Chondrocyte (in vitro differentiated cells): ENCODE results near the gene OGFRL1. TPM values are rescaled to one million over a fixed set of nuclear protein-coding genes. Genes with fewer than 3 reads are reported as not detected.
A peak's percentile ranks its signal among the peaks of the same experiment; 100 is the strongest.

Experiments
- DNase-seq: peaks from one replicate; pipeline ENCODE4 v3.0.0; 2021; ENCODE audit warnings: mixed read lengths, low spot score
- H3K27ac Mint-ChIP-seq: one replicate; pipeline ENCODE4 v1.8.0; 2021; ENCODE audit warnings: mild to moderate bottlenecking, moderate library complexity, mixed read lengths; ENCODE audit not compliant: unreplicated experiment
- H3K27me3 Mint-ChIP-seq: 2 replicates; pipeline ENCODE4 v1.8.0; 2021; ENCODE audit warnings: low read depth, mixed read lengths
- H3K36me3 Mint-ChIP-seq: 2 replicates; pipeline ENCODE4 v1.8.0; 2021; ENCODE audit warnings: low read depth, mixed read lengths
- H3K4me1 Mint-ChIP-seq: 2 replicates; pipeline ENCODE4 v1.8.0; 2021; ENCODE audit warnings: low read depth, mild to moderate bottlenecking, mixed read lengths
- H3K4me3 Mint-ChIP-seq: one replicate; pipeline ENCODE4 v1.8.0; 2021; ENCODE audit warnings: mild to moderate bottlenecking, moderate library complexity, mixed read lengths; ENCODE audit not compliant: unreplicated experiment
- H3K9me3 Mint-ChIP-seq: 2 replicates; pipeline ENCODE4 v1.8.0; 2021; ENCODE audit warnings: low read depth, mixed read lengths
- total RNA-seq: library from RNA; stranded (reverse); gene quantifications from 3 replicates; pipeline ENCODE4 v1.2.1, GENCODE V29; 2021
- TF ChIP-seq, protein P1 (sequence below): fragments of 200-600 bp; sonication (generic); IDR thresholded peaks from 2 replicates; pipeline ENCODE4 v1.5.0; 2021; ENCODE audit warnings: antibody characterized with exemption, mild to moderate bottlenecking, moderate library complexity

OGFRL1 gene
- total RNA-seq, 1 donor from 2014 or later = 6.5 TPM

- TF ChIP-seq, protein P1, sequence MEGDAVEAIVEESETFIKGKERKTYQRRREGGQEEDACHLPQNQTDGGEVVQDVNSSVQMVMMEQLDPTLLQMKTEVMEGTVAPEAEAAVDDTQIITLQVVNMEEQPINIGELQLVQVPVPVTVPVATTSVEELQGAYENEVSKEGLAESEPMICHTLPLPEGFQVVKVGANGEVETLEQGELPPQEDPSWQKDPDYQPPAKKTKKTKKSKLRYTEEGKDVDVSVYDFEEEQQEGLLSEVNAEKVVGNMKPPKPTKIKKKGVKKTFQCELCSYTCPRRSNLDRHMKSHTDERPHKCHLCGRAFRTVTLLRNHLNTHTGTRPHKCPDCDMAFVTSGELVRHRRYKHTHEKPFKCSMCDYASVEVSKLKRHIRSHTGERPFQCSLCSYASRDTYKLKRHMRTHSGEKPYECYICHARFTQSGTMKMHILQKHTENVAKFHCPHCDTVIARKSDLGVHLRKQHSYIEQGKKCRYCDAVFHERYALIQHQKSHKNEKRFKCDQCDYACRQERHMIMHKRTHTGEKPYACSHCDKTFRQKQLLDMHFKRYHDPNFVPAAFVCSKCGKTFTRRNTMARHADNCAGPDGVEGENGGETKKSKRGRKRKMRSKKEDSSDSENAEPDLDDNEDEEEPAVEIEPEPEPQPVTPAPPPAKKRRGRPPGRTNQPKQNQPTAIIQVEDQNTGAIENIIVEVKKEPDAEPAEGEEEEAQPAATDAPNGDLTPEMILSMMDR = no peak
- H3K4me3 Mint-ChIP-seq = no peak overlapping the region
- H3K9me3 Mint-ChIP-seq = no peaks in the 10 kb centered on the region
- no peaks in the 10 kb centered on the region for H3K36me3 Mint-ChIP-seq
- H3K27ac Mint-ChIP-seq = no peak overlapping the region
- no peaks in the 10 kb centered on the region for H3K27me3 Mint-ChIP-seq
- H3K4me1 Mint-ChIP-seq = peaks cover 30% of the 10 kb centered on the region
- DNase-seq = no peak
Measured at GRCh38 chr6:71248878-71249544, 39.6 kb upstream of the OGFRL1 start.

- H3K27me3 Mint-ChIP-seq = no peaks in the 10 kb centered on the region
- H3K9me3 Mint-ChIP-seq = no peaks in the 10 kb centered on the region
- no peak for DNase-seq
- H3K4me3 Mint-ChIP-seq = no peak overlapping the region
- H3K36me3 Mint-ChIP-seq = no peaks in the 10 kb centered on the region
- peaks cover 30% of the 10 kb centered on the region for H3K4me1 Mint-ChIP-seq
- TF ChIP-seq, protein P1 = no peak
- peak overlapping the region; percentile 62 for H3K27ac Mint-ChIP-seq
Measured at GRCh38 chr6:71250099-71250602, 38.5 kb upstream of the OGFRL1 start.

- TF ChIP-seq, protein P1 = no peak
- H3K4me1 Mint-ChIP-seq = peaks cover 30% of the 10 kb centered on the region
- no peaks in the 10 kb centered on the region for H3K27me3 Mint-ChIP-seq
- no peak overlapping the region for H3K4me3 Mint-ChIP-seq
- no peak for DNase-seq
- H3K27ac Mint-ChIP-seq = no peak overlapping the region
- H3K9me3 Mint-ChIP-seq = no peaks in the 10 kb centered on the region
- H3K36me3 Mint-ChIP-seq = no peaks in the 10 kb centered on the region
Measured at GRCh38 chr6:71252410-71252809, 36.2 kb upstream of the OGFRL1 start.

DNA sequence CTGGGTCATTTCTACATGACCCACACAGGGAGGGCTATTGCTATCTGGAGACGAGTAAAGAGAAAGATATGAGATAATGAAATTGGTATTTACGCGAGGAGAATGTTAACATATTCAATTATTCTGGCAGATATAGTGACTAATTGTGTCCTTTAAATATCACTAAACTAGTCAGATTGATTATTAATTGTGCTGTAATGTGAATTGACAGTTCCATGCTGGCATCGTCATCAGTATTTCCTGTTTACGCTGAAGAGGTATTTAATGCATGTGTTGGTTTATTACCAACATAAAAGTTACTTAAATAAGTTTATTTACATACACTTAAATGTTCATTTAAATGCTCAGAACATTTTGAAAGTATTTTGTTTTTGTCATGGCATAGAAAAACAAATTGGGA, 35.7 kb upstream of the OGFRL1 start:
- TF ChIP-seq, protein P1 = no peak
- no peak for DNase-seq
- H3K27ac Mint-ChIP-seq = no peak overlapping the region

DNA sequence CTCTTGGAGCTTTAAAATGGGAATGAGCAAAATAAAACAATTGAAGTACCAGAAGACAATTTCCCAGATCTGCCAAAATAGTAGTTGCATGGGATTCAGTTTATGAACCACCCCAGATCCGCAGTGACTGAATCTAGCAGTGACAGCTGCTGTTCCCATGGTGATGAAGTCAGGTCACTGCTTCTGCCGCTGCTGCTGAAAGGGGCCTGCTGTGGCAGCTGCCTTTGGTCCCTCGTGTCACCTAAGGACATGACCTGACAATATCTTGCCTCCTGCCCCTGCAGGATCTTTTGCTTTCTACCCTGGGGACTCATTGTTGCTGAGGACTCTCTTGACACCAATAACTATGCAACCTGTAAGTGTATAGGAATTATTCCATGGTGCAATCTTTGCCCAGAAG, 34.3 kb upstream of the OGFRL1 start:
- H3K27ac Mint-ChIP-seq = no peak overlapping the region
- no peaks in the 10 kb centered on the region for H3K27me3 Mint-ChIP-seq
- H3K4me3 Mint-ChIP-seq = no peak overlapping the region
- no peaks in the 10 kb centered on the region for H3K36me3 Mint-ChIP-seq
- no peak for DNase-seq
- peaks cover 17% of the 10 kb centered on the region for H3K4me1 Mint-ChIP-seq
- TF ChIP-seq, protein P1 = no peak
- no peaks in the 10 kb centered on the region for H3K9me3 Mint-ChIP-seq

More for the DNA sequence above, 35.7 kb upstream of the OGFRL1 start:
- no peak overlapping the region for H3K4me3 Mint-ChIP-seq
- H3K4me1 Mint-ChIP-seq = peaks cover 30% of the 10 kb centered on the region
- H3K9me3 Mint-ChIP-seq = no peaks in the 10 kb centered on the region
- no peaks in the 10 kb centered on the region for H3K27me3 Mint-ChIP-seq
- H3K36me3 Mint-ChIP-seq = no peaks in the 10 kb centered on the region
